ENCODE results near the gene FXYD5.

DNA sequence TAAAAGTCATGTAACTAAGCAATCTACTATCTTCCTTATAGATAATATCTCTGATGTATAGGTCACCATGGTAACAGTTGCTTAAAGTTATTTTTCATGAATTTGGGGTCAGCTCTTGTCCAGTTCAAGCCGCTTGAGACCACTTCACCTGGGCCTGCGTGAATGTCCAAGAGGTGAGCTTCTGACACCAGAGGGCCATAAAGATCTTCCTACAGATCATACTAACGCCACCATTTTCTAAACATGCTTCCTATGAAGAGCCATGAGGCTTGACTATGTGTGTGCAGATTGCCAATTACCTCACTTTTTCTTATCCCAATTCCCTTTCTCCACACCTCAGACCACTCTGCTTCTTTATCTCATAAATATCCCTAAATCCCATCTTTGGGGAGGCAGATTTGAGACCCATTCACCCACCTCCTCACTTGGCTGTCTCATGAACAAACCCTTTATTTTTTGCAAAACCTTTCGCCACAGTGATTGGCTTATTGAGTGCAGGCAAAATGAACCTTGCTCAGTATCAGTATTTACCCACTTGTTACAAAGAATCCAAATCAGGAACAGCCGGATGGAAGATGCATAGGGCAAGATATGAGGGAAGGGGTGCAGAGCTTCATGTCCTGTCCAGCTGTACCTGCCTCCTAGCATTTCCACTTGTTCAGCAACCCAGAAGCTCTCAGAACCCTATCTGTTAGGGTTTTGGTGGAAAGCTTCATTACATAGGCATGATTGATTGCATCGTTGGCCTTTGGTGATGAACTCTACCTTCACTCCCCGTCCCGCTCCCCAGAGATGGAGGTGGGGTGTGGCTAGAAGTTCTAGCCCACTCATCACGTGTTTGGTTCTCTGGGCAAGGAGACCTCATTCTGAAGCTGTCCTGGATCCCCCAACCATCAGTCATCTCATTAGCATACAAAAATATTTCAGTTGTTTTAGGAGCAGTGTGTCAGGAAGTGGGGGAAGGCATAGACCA lies 39.8 kb downstream of the FXYD5 start:
- TF ChIP-seq, protein P1, sequence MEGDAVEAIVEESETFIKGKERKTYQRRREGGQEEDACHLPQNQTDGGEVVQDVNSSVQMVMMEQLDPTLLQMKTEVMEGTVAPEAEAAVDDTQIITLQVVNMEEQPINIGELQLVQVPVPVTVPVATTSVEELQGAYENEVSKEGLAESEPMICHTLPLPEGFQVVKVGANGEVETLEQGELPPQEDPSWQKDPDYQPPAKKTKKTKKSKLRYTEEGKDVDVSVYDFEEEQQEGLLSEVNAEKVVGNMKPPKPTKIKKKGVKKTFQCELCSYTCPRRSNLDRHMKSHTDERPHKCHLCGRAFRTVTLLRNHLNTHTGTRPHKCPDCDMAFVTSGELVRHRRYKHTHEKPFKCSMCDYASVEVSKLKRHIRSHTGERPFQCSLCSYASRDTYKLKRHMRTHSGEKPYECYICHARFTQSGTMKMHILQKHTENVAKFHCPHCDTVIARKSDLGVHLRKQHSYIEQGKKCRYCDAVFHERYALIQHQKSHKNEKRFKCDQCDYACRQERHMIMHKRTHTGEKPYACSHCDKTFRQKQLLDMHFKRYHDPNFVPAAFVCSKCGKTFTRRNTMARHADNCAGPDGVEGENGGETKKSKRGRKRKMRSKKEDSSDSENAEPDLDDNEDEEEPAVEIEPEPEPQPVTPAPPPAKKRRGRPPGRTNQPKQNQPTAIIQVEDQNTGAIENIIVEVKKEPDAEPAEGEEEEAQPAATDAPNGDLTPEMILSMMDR (IDR thresholded peaks at IDR 0.05; ENCODE audit: low read length), result peak; percentile 22
- no peak for TF ChIP-seq EZH2phosphoT487 (IDR thresholded peaks at IDR 0.05; ENCODE audit: low read length)

Data from MM.1S (cell line).